Heart left ventricle (tissue), 16 donors: ENCODE data around the gene MNAT1. TPM values are rescaled to one million over a fixed set of nuclear protein-coding genes. Genes with fewer than 3 reads are reported as not detected.
"Not testable (repeated sequence)": the region's sequence is repeated elsewhere in the genome, so short reads cannot be mapped to it uniquely, and the experiment has no call there.

Source experiments
- ATAC-seq, 4 donors: fragments of 200-7000 bp; cut with Tn5 transposase; one replicate each; pipeline ENCODE4 v1.9.1; 2020 to 2022; ENCODE audit warnings: moderate library complexity in 4 of 4, mild to moderate bottlenecking in 3 of 4, moderate number of reproducible peaks in 1 of 4
- DNase-seq, 5 donors: peaks; one replicate each; pipeline ENCODE4 v3.0.0-alpha.2; 2020
- H3K27ac ChIP-seq, 12 donors: fragments of 200-600 bp; sonication (generic) in 4 of 12; one replicate each; pipeline versions ENCODE4 v1.5.0 to v1.8.0; 2016 to 2022; ENCODE audit warnings: mild to moderate bottlenecking in 2 of 12
- H3K27me3 ChIP-seq, 9 donors: fragments of 200-600 bp; sonication (generic) in 2 of 9; one replicate each; pipeline versions ENCODE4 v1.5.1 to v1.8.0; 2016 to 2022; ENCODE audit warnings: mild to moderate bottlenecking in 3 of 9
- H3K36me3 ChIP-seq, 9 donors: fragments of 200-600 bp; sonication (generic) in 2 of 9; one replicate each; pipeline versions ENCODE4 v1.5.0 to v1.8.0; 2018 to 2022; ENCODE audit warnings: mild to moderate bottlenecking in 2 of 9
- H3K4me1 ChIP-seq, 12 donors: fragments of 200-600 bp; sonication (generic) in 4 of 12; one replicate each; pipeline versions ENCODE4 v1.5.0 to v1.8.0; 2016 to 2022; ENCODE audit warnings: mild to moderate bottlenecking in 3 of 12
- H3K4me3 ChIP-seq, 12 donors: fragments of 200-600 bp; sonication (generic) in 4 of 12; one replicate each; pipeline versions ENCODE4 v1.5.0 to v1.8.0; 2017 to 2022; ENCODE audit warnings: mild to moderate bottlenecking in 9 of 12, moderate library complexity in 4 of 12
- H3K9me3 ChIP-seq, 12 donors: fragments of 200-600 bp; sonication (generic) in 4 of 12; one replicate each; pipeline versions ENCODE4 v1.5.0 to v1.8.0; 2016 to 2022; ENCODE audit warnings: mild to moderate bottlenecking in 1 of 12
- POLR2A ChIP-seq, 2 donors: fragments of 450-650 bp; IDR thresholded peaks; one replicate each; pipeline ENCODE4 v1.6.1; 2017; ENCODE audit warnings: antibody characterized with exemption in 2 of 2, mild to moderate bottlenecking in 2 of 2, moderate library complexity in 2 of 2
- WGBS, 4 donors: extraction: QIAGEN DNeasy Blood & Tissue Kit in 2 of 4; methylation state at CpG; one replicate each; pipeline versions ENCODE4 v1.1.5 to v1.1.7; 2013 to 2018; 5-methylcytosine and 5-hydroxymethylcytosine counted together
- intact Hi-C, 10 donors: fragments of 100-400 bp; cut with DNase I; formaldehyde crosslinking; loops; one replicate each; pipeline versions ENCODE4 v1.11.1 to v1.14.2; 2022
- polyA plus RNA-seq, 2 donors: library from polyadenylated mRNA; stranded (reverse); fragments of 200-250 nt; gene quantifications; one replicate each; pipeline ENCODE4 v1.2.3, GENCODE V29; 2013
- total RNA-seq, 9 donors: library from RNA; depleted of rRNA in 2 of 9; stranded (reverse); fragments of >200 nt in 2 of 9; fragmentation: NEBNext Ultra II Directional in 3 of 9; extraction: Animal tissue kit (Norgen Biotek cat#: 25700) in 3 of 9; gene quantifications; one replicate each; pipeline versions ENCODE4 v1.1.0 to v1.2.4, GENCODE V29; 2016 to 2023
- TF ChIP-seq, protein P1 (sequence below), 12 donors: fragments of 200-600 bp; sonication (generic) in 4 of 12; IDR thresholded peaks; one replicate each; pipeline versions ENCODE4 v1.5.0 to v1.8.0; 2018 to 2022; ENCODE audit warnings: antibody characterized with exemption in 12 of 12, mild to moderate bottlenecking in 5 of 12
- donor health status: ischemic (EF 13 %, LVEDD 7.1; RV severe dilation, severe dysfunction).
- donor health status: healthy with polysubstance abuse.
- donor health status: DM: no; HTN: yes; CAD: no.
- donor health status: DM: no; HTN: no; CAD: no.
- donor health status: ischemic (EF 25% LVEDD 6.9; RV normal size, moderate dysfunction).
- donor health status: ischemic (EF 25% LVEDD 5.7; RV mildly dilated, moderate dysfunction).
- donor health status: healthy.
- donor health status: DM: yes; HTN: yes; CAD: no.
- donor health status: ischemic (EF 35%, LVEDD 5.7; RV mildly dilated, moderate dysfunction).
- donor health status: nonischemic (EF 11% LVEDD 7.7; RV severe dilation, severe dysfunction).
- donor health status: DM: yes; HTN: yes; CAD: no.
- donor health status: PGD.
- donor health status: ischemic (EF 29% LVEDD 5.4; RV normal size, mild dysfunction).
- donor health status: nonischemic (EF 23%, LVEDD 6.1; RV moderate dilation, normal function).

The MNAT1 gene
- total and polyA plus RNA-seq, 11 donors: 18.9 to 32.6 (median 27.0) TPM

DNA sequence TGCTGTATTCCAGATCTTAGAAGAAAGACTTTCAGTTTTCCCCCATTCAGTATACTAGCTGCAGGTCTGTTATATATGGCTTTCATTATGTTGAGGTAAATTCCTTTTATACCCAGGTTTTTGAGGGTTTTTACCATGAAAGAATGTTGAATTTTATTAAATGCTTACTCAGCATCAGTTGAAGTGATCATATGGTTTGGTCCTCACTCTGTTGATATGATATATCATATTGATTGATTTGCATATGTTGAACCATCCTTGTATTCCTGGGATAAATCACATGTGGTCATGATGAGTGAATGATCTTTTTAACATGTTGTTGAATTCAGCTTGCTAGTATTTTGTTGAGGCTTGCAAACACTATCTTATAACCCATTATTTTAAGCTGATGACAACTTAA is 149.6 kb downstream of the MNAT1 start:
- no peaks in the 10 kb centered on the region for H3K27me3 ChIP-seq
- H3K9me3 ChIP-seq: peaks cover 0 to 43% (median 22%) of the 10 kb centered on the region in 12 donors
- H3K4me3 ChIP-seq: no peak overlapping the region
- no peaks in the 10 kb centered on the region for H3K4me1 ChIP-seq
- intact Hi-C loops: no loop called here
- H3K36me3 ChIP-seq: peaks cover 0 to 5% (median 0%) of the 10 kb centered on the region in 9 donors
- TF ChIP-seq POLR2A (IDR thresholded peaks at IDR 0.05): no peak
- TF ChIP-seq, protein P1, sequence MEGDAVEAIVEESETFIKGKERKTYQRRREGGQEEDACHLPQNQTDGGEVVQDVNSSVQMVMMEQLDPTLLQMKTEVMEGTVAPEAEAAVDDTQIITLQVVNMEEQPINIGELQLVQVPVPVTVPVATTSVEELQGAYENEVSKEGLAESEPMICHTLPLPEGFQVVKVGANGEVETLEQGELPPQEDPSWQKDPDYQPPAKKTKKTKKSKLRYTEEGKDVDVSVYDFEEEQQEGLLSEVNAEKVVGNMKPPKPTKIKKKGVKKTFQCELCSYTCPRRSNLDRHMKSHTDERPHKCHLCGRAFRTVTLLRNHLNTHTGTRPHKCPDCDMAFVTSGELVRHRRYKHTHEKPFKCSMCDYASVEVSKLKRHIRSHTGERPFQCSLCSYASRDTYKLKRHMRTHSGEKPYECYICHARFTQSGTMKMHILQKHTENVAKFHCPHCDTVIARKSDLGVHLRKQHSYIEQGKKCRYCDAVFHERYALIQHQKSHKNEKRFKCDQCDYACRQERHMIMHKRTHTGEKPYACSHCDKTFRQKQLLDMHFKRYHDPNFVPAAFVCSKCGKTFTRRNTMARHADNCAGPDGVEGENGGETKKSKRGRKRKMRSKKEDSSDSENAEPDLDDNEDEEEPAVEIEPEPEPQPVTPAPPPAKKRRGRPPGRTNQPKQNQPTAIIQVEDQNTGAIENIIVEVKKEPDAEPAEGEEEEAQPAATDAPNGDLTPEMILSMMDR (IDR thresholded peaks at IDR 0.05): no peak
- no peak overlapping the region for H3K27ac ChIP-seq
- no peak for ATAC-seq
- DNase-seq: no peak

DNA sequence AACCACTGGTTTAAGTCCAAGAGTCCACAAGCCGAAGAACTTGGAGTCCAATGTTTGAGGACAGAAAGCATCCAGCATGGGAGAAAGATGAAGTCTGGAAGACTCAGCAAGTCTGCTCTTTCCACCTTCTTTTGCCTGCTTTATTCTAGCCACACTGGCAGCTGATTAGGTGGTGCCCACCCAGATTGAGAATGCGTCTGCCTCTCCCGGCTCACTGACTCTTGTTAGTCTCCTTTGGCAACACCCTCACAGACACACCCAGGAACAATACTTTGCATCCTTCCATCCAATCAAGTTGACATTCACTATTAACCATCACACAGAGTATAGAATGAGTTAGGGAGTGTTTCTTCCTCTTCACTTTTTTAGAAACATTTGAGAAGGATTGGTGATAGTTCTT is 156.1 kb downstream of the MNAT1 start:
- H3K4me3 ChIP-seq, intact Hi-C loops, H3K9me3 ChIP-seq, H3K27me3 ChIP-seq, ATAC-seq, H3K27ac ChIP-seq, H3K4me1 ChIP-seq, H3K36me3 ChIP-seq, DNase-seq: not testable (repeated sequence)
- 90 to 95% (median 91%) methylated on average over 3 of the region's 3 CpGs for WGBS, 4 donors

DNA sequence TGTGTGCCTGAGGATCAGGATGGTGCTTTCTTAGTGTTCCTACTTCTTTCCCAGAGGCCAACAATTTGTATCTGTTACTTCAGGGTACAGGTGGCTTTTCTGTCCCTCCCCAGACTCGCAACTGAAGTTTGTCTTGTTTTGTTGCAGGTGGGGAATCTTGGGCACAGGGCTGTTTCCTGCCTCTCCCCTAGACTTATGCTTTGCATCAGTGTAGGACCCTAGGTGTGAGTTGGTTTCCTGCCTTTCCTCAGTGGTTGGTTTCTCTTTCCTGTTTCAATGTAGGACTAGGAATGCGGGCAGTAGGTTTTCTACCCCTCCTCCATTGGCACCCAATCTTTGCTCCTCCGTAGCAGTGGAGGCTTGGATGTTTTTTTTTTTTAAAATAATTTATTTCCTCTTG is 159.3 kb downstream of the MNAT1 start:
- DNase-seq (no peak), ATAC-seq (no peak)
- H3K4me3 ChIP-seq: no peak overlapping the region
- no peaks in the 10 kb centered on the region for H3K27me3 ChIP-seq
- 88 to 91% (median 90%) methylated on average over 3 of the region's 3 CpGs for WGBS, 4 donors
- H3K9me3 ChIP-seq: peaks cover 0 to 2% (median 0%) of the 10 kb centered on the region in 12 donors
- no peak overlapping the region for H3K27ac ChIP-seq
- intact Hi-C loops: no loop called here
- H3K36me3 ChIP-seq: no peaks in the 10 kb centered on the region
- no peaks in the 10 kb centered on the region for H3K4me1 ChIP-seq
- TF ChIP-seq, protein P1 (IDR thresholded peaks at IDR 0.05): no peak
- TF ChIP-seq POLR2A (IDR thresholded peaks at IDR 0.05): no peak

DNA sequence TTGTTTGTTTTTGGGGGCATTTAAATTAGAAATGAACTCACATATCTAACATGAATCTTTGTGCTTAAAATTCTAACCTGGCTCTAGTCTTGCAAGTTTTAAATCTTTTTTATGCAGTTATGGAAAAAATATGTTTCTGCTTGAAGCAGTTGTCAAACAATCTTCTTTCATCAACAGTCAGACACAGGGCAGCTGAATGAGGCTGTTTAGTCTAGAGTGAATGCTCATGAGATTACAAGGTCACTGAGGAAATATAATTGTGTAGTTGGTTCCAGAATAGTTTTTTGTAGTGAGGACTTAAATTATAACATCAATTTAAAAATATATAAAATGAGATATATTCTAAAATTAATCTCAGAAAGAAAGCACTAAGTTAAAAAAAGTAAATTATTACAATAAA is 169.8 kb downstream of the MNAT1 start:
- no peak for TF ChIP-seq POLR2A (IDR thresholded peaks at IDR 0.05)
- TF ChIP-seq, protein P1 (IDR thresholded peaks at IDR 0.05): no peak
- no peak for ATAC-seq
- Histone ChIP-seq H3K4me1 (peaks cover 0 to 5% (median 0%) of the 10 kb centered on the region in 12 donors), H3K27me3 (no peaks in the 10 kb centered on the region), H3K4me3 (no peak overlapping the region), H3K36me3 (no peaks in the 10 kb centered on the region), H3K9me3 (peaks cover 0 to 8% (median 0%) of the 10 kb centered on the region in 12 donors), H3K27ac (no peak overlapping the region)
- DNase-seq: no peak
- intact Hi-C loops: no loop called here

DNA sequence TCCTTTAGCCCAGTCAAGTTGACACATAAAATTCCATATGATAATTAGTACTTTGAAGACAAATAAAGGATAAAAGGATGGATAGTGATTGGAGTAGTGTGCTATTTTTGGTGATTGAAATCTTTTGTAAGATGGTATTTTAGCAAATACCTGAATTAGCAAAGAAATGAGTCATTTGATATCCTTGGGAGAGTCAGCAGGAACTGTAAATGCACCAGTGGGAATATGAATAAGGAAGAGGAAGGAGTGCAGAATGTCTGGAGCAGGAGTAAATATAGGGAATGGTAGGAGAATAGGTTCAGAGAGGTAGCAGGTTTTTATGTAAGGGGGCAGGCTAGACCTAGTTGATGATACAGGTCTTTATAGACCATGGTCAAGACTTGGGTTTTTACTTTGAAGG is 171.4 kb downstream of the MNAT1 start:
- H3K27me3 ChIP-seq: no peaks in the 10 kb centered on the region
- DNase-seq (no peak), ATAC-seq (no peak)
- no peak overlapping the region for H3K4me3 ChIP-seq
- TF ChIP-seq POLR2A (IDR thresholded peaks at IDR 0.05): no peak
- TF ChIP-seq, protein P1 (IDR thresholded peaks at IDR 0.05): no peak
- H3K9me3 ChIP-seq: peaks cover 0 to 8% (median 0%) of the 10 kb centered on the region in 12 donors
- no peaks in the 10 kb centered on the region for H3K36me3 ChIP-seq
- H3K27ac ChIP-seq: no peak overlapping the region
- intact Hi-C loops: no loop called here
- H3K4me1 ChIP-seq: peaks cover 0 to 5% (median 0%) of the 10 kb centered on the region in 12 donors
